ENCODE measurements around the gene FBXO15. TPM values are rescaled to one million over a fixed set of nuclear protein-coding genes. Genes with fewer than 3 reads are reported as not detected.

The FBXO15 gene
- total RNA-seq, 1 donor from 2014 or later: 4.2 TPM

GRCh38 chr18:74153793-74154192, 6.2 kb upstream of the FBXO15 start:
- intact Hi-C loops (cut with DNase I): no loop called here
- H3K4me1 ChIP-seq: peaks cover 17% of the 10 kb centered on the region
- no peak overlapping the region for H3K4me3 ChIP-seq
- no peak overlapping the region for H3K27ac ChIP-seq
- H3K36me3 ChIP-seq: peaks cover 60% of the 10 kb centered on the region
- no peaks in the 10 kb centered on the region for H3K9me3 ChIP-seq
- no peaks in the 10 kb centered on the region for H3K27me3 ChIP-seq (ENCODE audit: low read depth)
- DNase-seq (no peak), ATAC-seq (no peak)
- TF ChIP-seq CTCF (IDR thresholded peaks at IDR 0.05): no peak

GRCh38 chr18:74153377-74153776, 5.7 kb upstream of the FBXO15 start:
- ATAC-seq (no peak), DNase-seq (no peak)
- Histone ChIP-seq H3K9me3 (no peaks in the 10 kb centered on the region), H3K36me3 (peaks cover 56% of the 10 kb centered on the region), H3K4me3 (no peak overlapping the region), H3K27me3 (ENCODE audit: low read depth) (no peaks in the 10 kb centered on the region), H3K27ac (no peak overlapping the region), H3K4me1 (peaks cover 17% of the 10 kb centered on the region)
- no peak for TF ChIP-seq CTCF (IDR thresholded peaks at IDR 0.05)
- intact Hi-C loops (cut with DNase I): no loop called here

- H3K4me3 ChIP-seq: no peak overlapping the region
- TF ChIP-seq CTCF (IDR thresholded peaks at IDR 0.05): no peak
- no peak overlapping the region for H3K27ac ChIP-seq
- no peaks in the 10 kb centered on the region for H3K9me3 ChIP-seq
- intact Hi-C loops (cut with DNase I): no loop called here
- DNase-seq: no peak
- ATAC-seq: no peak
- no peaks in the 10 kb centered on the region for H3K27me3 ChIP-seq (ENCODE audit: low read depth)
- H3K4me1 ChIP-seq: peaks cover 17% of the 10 kb centered on the region
- peaks cover 51% of the 10 kb centered on the region for H3K36me3 ChIP-seq
Observed at GRCh38 chr18:74152857-74153256, 5.2 kb upstream of the FBXO15 start.

- peaks cover 45% of the 10 kb centered on the region for H3K36me3 ChIP-seq
- no peak for DNase-seq
- H3K27me3 ChIP-seq (ENCODE audit: low read depth): no peaks in the 10 kb centered on the region
- intact Hi-C loops (cut with DNase I): no loop called here
- H3K9me3 ChIP-seq: no peaks in the 10 kb centered on the region
- no peak overlapping the region for H3K27ac ChIP-seq
- H3K4me1 ChIP-seq: peaks cover 18% of the 10 kb centered on the region
- ATAC-seq: no peak
- H3K4me3 ChIP-seq: no peak overlapping the region
- no peak for TF ChIP-seq CTCF (IDR thresholded peaks at IDR 0.05)
Observed at GRCh38 chr18:74152270-74152669, 4.6 kb upstream of the FBXO15 start.

GRCh38 chr18:74149878-74150277, 2.2 kb upstream of the FBXO15 start:
- H3K9me3 ChIP-seq: no peaks in the 10 kb centered on the region
- peaks cover 24% of the 10 kb centered on the region for H3K4me1 ChIP-seq
- H3K36me3 ChIP-seq: peaks cover 22% of the 10 kb centered on the region
- no peak for DNase-seq
- no peak overlapping the region for H3K4me3 ChIP-seq
- H3K27ac ChIP-seq: no peak overlapping the region
- no peak for ATAC-seq
- no peaks in the 10 kb centered on the region for H3K27me3 ChIP-seq (ENCODE audit: low read depth)
- no peak for TF ChIP-seq CTCF (IDR thresholded peaks at IDR 0.05)
- intact Hi-C loops (cut with DNase I): no loop called here

- Histone ChIP-seq H3K4me3 (peak overlapping the region; percentile 71), H3K36me3 (peaks cover 11% of the 10 kb centered on the region), H3K27me3 (ENCODE audit: low read depth) (no peaks in the 10 kb centered on the region), H3K27ac (peak overlapping the region; percentile 93), H3K4me1 (peaks cover 24% of the 10 kb centered on the region), H3K9me3 (no peaks in the 10 kb centered on the region)
- intact Hi-C loops (cut with DNase I): no loop called here
- ATAC-seq (no peak), DNase-seq (no peak)
- TF ChIP-seq CTCF (IDR thresholded peaks at IDR 0.05): no peak
Observed at GRCh38 chr18:74148543-74149070, 973 bp upstream of the FBXO15 start.

Measured in lower lobe of right lung (tissue), 2 donors.